A549 (cell line): ENCODE results near the gene COL8A1. TPM values are rescaled to one million over a fixed set of nuclear protein-coding genes. Genes with fewer than 3 reads are reported as not detected.

ENCODE experiments used
- ATAC-seq, 2 experiments: fragments of 200-7000 bp in 1 of 2; fragments of >200 bp in 1 of 2; cut with Nextera tagmentation in 1 of 2; cut with Tn5 transposase in 1 of 2; 3 replicates each; pipeline versions ENCODE4 v1.8.0 to v1.9.1; 2018 to 2020; ENCODE audit warnings: mild to moderate bottlenecking in 1 of 2, moderate library complexity in 1 of 2
- CTCF ChIA-PET: fragments of 300-600 bp; sonication (Branson Sonifier 250); formaldehyde crosslinking; extraction: SDS; loops from one replicate; lab custom pipeline; 2021; ENCODE audit warnings: antibody characterized with exemption, inconsistent platforms; lab: Yijun Ruan, JAX
- POLR2A ChIA-PET: fragments of 350-600 bp; formaldehyde crosslinking; extraction: SDS; loops from one replicate; lab custom pipeline; 2021; ENCODE audit warnings: antibody characterized with exemption, inconsistent platforms; lab: Yijun Ruan, JAX
- DNase-seq, 2 experiments: peaks; one replicate each; pipeline versions ENCODE4 v3.0.0 to v3.0.0-alpha.2; 2011 to 2016; ENCODE audit warnings: low read depth in 1 of 2, low spot score in 1 of 2
- FAIRE-seq: peaks from 2 replicates; lab custom pipeline; 2011; peaks lifted over from hg19 to GRCh38; lab: Jason Lieb, UNC
- H3K27ac ChIP-seq, 2 experiments: fragments of >200 bp; sonication (Bioruptor Twin); formaldehyde crosslinking; 3 replicates each; pipeline ENCODE4 v1.5.1; 2016 to 2017
- H3K4me1 ChIP-seq: fragments of >200 bp; sonication (Bioruptor Twin); formaldehyde crosslinking; 3 replicates; pipeline ENCODE4 v1.6.1; 2016
- H3K4me2 ChIP-seq: fragments of >200 bp; sonication (Bioruptor Twin); formaldehyde crosslinking; 3 replicates; pipeline ENCODE4 v1.6.1; 2016
- H3K4me3 ChIP-seq: fragments of >200 bp; sonication (Bioruptor Twin); formaldehyde crosslinking; 3 replicates; pipeline ENCODE4 v1.5.1; 2016
- H3K9me3 ChIP-seq: fragments of >200 bp; sonication (Bioruptor Twin); formaldehyde crosslinking; 3 replicates; pipeline ENCODE4 v1.6.1; 2016
- ATOH8 ChIP-seq: fragments of 250-450 bp; sonication (Bioruptor Pico); IDR thresholded peaks from 2 replicates; pipeline ENCODE4 v1.5.0; 2020; ENCODE audit warnings: low read depth, mild to moderate bottlenecking, moderate library complexity
- CEBPB ChIP-seq, 2 experiments: fragments of >200 bp in 1 of 2; sonication (Bioruptor Twin) in 1 of 2; formaldehyde crosslinking in 1 of 2; IDR thresholded peaks; 2 replicates each; pipeline ENCODE4 v1.6.1; 2012 to 2016
- EHF ChIP-seq: fragments of 250-450 bp; sonication (Bioruptor Pico); IDR thresholded peaks from 2 replicates; pipeline ENCODE4 v1.5.0; 2020; ENCODE audit warnings: mild to moderate bottlenecking
- EP300 ChIP-seq, 2 experiments: fragments of >200 bp; sonication (Bioruptor Twin); formaldehyde crosslinking; IDR thresholded peaks; 2 replicates in 1 of 2; 3 replicates in 1 of 2; pipeline ENCODE4 v1.6.1; 2016 to 2017
- ESRRA ChIP-seq: fragments of 150-350 bp; IDR thresholded peaks from 2 replicates; pipeline ENCODE4 v1.6.1; 2014; ENCODE audit warnings: mild to moderate bottlenecking, low read length, borderline replicate concordance
- FOSB ChIP-seq: fragments of 250-450 bp; sonication (Bioruptor Pico); IDR thresholded peaks from 2 replicates; pipeline ENCODE4 v1.5.0; 2020; ENCODE audit warnings: mild to moderate bottlenecking, moderate library complexity
- FOXS1 ChIP-seq: fragments of 250-450 bp; sonication (Bioruptor Pico); IDR thresholded peaks from 2 replicates; pipeline ENCODE4 v1.5.0; 2020; ENCODE audit warnings: mild to moderate bottlenecking, moderate library complexity
- HDAC2 ChIP-seq: fragments of 200-600 bp; sonication (generic); IDR thresholded peaks from 2 replicates; pipeline ENCODE4 v1.6.1; 2016
- HOXB5 ChIP-seq: fragments of 250-450 bp; sonication (Bioruptor Pico); IDR thresholded peaks from 2 replicates; pipeline ENCODE4 v1.5.0; 2020; ENCODE audit warnings: mild to moderate bottlenecking, moderate library complexity
- JUN ChIP-seq, 2 experiments: fragments of >200 bp; sonication (Bioruptor Twin); formaldehyde crosslinking; IDR thresholded peaks; 2 replicates in 1 of 2; 3 replicates in 1 of 2; pipeline ENCODE4 v1.6.1; 2016 to 2017
- KDM1A ChIP-seq: fragments of 200-600 bp; sonication (generic); IDR thresholded peaks from 2 replicates; pipeline ENCODE4 v1.6.1; 2016; ENCODE audit warnings: low read depth, mild to moderate bottlenecking
- MAFK ChIP-seq: fragments of 450-650 bp; IDR thresholded peaks from 2 replicates; pipeline ENCODE4 v1.6.1; 2014; ENCODE audit not compliant: partially characterized antibody
- MAZ ChIP-seq: fragments of 150-350 bp; IDR thresholded peaks from 2 replicates; pipeline ENCODE4 v1.6.1; 2014; ENCODE audit warnings: antibody characterized with exemption, low read depth, low read length, borderline replicate concordance
- MYC ChIP-seq: IDR thresholded peaks from 2 replicates; pipeline ENCODE4 v1.6.1; 2012; ENCODE audit warnings: mild to moderate bottlenecking, inconsistent platforms, low read length, improper control_type of control experiment, borderline replicate concordance
- NFE2L2 ChIP-seq: fragments of 150-350 bp; conservative IDR thresholded peaks from 2 replicates; pipeline ENCODE4 v1.6.1; 2014; ENCODE audit warnings: low read length
- POLR2A ChIP-seq: IDR thresholded peaks from 2 replicates; pipeline ENCODE4 v1.6.1; 2012; ENCODE audit warnings: mild to moderate bottlenecking, low read length
- RAD21 ChIP-seq, 2 experiments: fragments of >200 bp in 1 of 2; sonication (Bioruptor Twin) in 1 of 2; formaldehyde crosslinking in 1 of 2; IDR thresholded peaks in 1 of 2; conservative IDR thresholded peaks in 1 of 2; 2 replicates in 1 of 2; 3 replicates in 1 of 2; pipeline ENCODE4 v1.6.1; 2012 to 2018; ENCODE audit warnings: inconsistent platforms in 1 of 2
- RNF2 ChIP-seq: fragments of 200-600 bp; sonication (generic); IDR thresholded peaks from 2 replicates; pipeline ENCODE4 v1.6.1; 2016; ENCODE audit warnings: low read depth, mild to moderate bottlenecking, antibody characterized with exemption, moderate library complexity, borderline replicate concordance
- TP53 ChIP-seq: fragments of 250-450 bp; sonication (Bioruptor Pico); IDR thresholded peaks from 2 replicates; pipeline ENCODE4 v1.5.0; 2021; ENCODE audit warnings: mild to moderate bottlenecking, moderate library complexity
- ZNF302 ChIP-seq: fragments of 250-450 bp; sonication (Bioruptor Pico); IDR thresholded peaks from 2 replicates; pipeline ENCODE4 v1.9.0; 2021; ENCODE audit warnings: inconsistent platforms, mild to moderate bottlenecking, moderate library complexity
- WGBS: methylation state at CpG from one replicate; pipeline ENCODE4 v1.1.6; 2017; ENCODE audit errors: missing lambda C conversion rate; 5-methylcytosine and 5-hydroxymethylcytosine counted together
- polyA plus RNA-seq, 4 experiments: library from polyadenylated mRNA; depleted of rRNA in 3 of 4; stranded (reverse); fragments of >200 nt; fragmentation: RNase III in 1 of 4; extraction: RNeasy Plus Mini Kit Qiagen cat#74134 plus additional on column Dnase treatment in 1 of 4; gene quantifications; 2 replicates in 3 of 4; 3 replicates in 1 of 4; pipeline ENCODE4 v1.2.3, GENCODE V29; 2011 to 2017
- TF ChIP-seq, protein P1 (sequence below): IDR thresholded peaks from 2 replicates; pipeline ENCODE4 v1.6.1; 2012

Gene COL8A1
- polyA plus RNA-seq, 2 of the 4 experiments (the other 2 are of a cell fraction) = not detected

GRCh38 chr3:99762901-99763300, 124.5 kb downstream of the COL8A1 start:
- no peaks in the 10 kb centered on the region for H3K4me1 ChIP-seq
- TF ChIP-seq KDM1A (no peak), RNF2 (no peak), RAD21 (conservative IDR thresholded peaks at IDR 0.05 in 1 of 2, IDR thresholded peaks at IDR 0.05 in 1 of 2) (no peak), POLR2A (no peak), JUN (IDR thresholded peaks at IDR 0.05) (no peak), HDAC2 (no peak), EHF (CRISPR knock-in tag) (no peak), NFE2L2 (no peak), MAZ (no peak), ESRRA (no peak), FOSB (CRISPR knock-in tag) (no peak), FOXS1 (CRISPR knock-in tag) (no peak), MAFK (no peak), ATOH8 (CRISPR knock-in tag) (no peak)
- whole genome bisulfite sequencing = 56% methylated on average over 1 of the region's 1 CpG
- H3K27ac ChIP-seq = no peak overlapping the region
- no peak for FAIRE-seq
- DNase-seq = no peak
- CTCF ChIA-PET = interaction anchor here (1.0 to 2.8 kb wide), 2 partner anchors 9 to 20 kb away, joined by 3 to 15 read pairs; no protein-coding TSS in a partner anchor
- POLR2A ChIA-PET = no interaction called here
- no peaks in the 10 kb centered on the region for H3K9me3 ChIP-seq
- no peak overlapping the region for H3K4me3 ChIP-seq
- no peak for ATAC-seq
- H3K4me2 ChIP-seq = no peak overlapping the region

DNA sequence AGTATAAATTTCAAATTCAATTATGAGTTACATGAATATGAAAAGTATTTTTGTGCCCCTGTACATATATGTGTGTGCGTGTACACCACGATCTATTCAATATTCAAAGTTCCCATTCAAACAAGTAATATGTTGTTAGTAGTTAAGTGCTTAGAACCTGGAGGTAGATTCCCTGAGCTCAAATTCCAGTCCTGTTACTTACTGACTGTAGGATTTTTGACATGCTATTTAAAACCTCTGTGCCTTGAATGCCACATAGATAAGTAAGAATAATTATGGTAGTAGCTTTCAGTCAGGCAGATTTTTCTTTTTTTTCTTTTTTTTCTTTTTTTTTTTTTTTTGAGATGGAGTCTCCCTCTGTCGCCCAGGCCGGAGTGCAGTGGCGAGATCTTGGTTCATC, 126.0 kb downstream of the COL8A1 start:
- H3K4me1 ChIP-seq = no peaks in the 10 kb centered on the region
- ChIA-PET POLR2A (no interaction called here), CTCF (interaction anchor here (2.8 kb wide), 1 partner anchor 11 kb away, joined by 15 read pairs; no protein-coding TSS in a partner anchor)
- H3K4me3 ChIP-seq = no peak overlapping the region
- FAIRE-seq = no peak
- no peaks in the 10 kb centered on the region for H3K9me3 ChIP-seq
- no peak for DNase-seq
- WGBS = 61% methylated on average over 5 of the region's 5 CpGs
- H3K27ac ChIP-seq = no peak overlapping the region
- no peak overlapping the region for H3K4me2 ChIP-seq
- no peak for TF ChIP-seq FOXS1 (CRISPR knock-in tag)
- TF ChIP-seq HOXB5 (CRISPR knock-in tag) = no peak
- TF ChIP-seq CEBPB (IDR thresholded peaks at IDR 0.05) = no peak
- TF ChIP-seq, protein P1, sequence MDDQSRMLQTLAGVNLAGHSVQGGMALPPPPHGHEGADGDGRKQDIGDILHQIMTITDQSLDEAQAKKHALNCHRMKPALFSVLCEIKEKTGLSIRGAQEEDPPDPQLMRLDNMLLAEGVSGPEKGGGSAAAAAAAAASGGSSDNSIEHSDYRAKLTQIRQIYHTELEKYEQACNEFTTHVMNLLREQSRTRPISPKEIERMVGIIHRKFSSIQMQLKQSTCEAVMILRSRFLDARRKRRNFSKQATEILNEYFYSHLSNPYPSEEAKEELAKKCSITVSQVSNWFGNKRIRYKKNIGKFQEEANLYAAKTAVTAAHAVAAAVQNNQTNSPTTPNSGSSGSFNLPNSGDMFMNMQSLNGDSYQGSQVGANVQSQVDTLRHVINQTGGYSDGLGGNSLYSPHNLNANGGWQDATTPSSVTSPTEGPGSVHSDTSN = no peak
- TF ChIP-seq ZNF302 (CRISPR knock-in tag) = no peak
- TF ChIP-seq EP300 (IDR thresholded peaks at IDR 0.05) = no peak
- ATAC-seq = no peak

DNA sequence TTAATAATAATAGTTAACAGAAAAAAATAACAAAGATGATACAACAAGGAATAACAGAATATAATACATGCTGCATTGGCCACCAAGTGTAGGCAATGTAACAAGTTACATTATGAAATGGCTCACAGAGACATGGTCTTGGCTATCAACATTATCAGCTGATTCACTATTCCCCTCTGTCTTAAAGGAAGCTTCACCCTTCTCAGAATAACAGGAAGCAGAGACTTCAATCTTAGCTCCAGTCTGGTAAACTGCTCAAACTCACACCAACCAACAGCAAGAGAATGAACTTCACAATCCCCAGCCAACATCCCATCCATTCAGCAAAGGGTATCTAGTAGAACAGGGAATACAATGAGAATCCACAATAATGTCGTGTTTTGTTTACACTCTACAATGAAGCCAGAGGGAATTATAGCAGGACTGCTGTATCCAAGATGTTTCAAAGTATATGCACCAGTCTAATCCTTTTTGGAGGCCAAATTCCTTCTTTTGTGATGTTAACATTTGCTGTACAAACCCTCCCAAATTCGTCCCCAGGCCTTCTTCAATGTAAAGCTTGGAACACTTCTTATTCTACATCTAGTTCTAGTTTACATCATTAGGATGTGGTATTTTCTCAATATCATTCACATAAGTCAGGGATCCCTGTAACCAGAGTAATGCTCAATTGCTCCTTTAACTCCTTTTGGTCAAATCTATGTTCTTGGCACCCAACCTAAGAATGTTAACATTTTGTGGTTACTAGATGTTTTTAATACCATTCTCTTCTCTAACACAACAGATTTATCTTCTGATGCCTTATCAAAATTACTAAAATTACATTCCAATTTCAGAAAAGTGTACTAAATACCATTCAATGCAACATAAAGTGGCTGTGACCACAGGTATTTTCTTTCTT, 126.9 kb downstream of the COL8A1 start:
- ATAC-seq (no peak), FAIRE-seq (no peak), DNase-seq (no peak)
- CTCF ChIA-PET = interaction anchor here (2.1 to 2.8 kb wide), 2 partner anchors 12 kb away, joined by 15 to 17 read pairs; no protein-coding TSS in a partner anchor
- no peak overlapping the region for H3K4me2 ChIP-seq
- no peaks in the 10 kb centered on the region for H3K9me3 ChIP-seq
- no peak overlapping the region for H3K27ac ChIP-seq
- H3K4me1 ChIP-seq = no peaks in the 10 kb centered on the region
- 6% methylated on average over 2 of the region's 2 CpGs for WGBS
- POLR2A ChIA-PET = no interaction called here
- TF ChIP-seq ATOH8 (CRISPR knock-in tag) (no peak), TP53 (CRISPR knock-in tag) (no peak), MYC (no peak)
- H3K4me3 ChIP-seq = no peak overlapping the region
